ENCODE data around the gene GSTM5.
"Not testable (repeated sequence)": the region's sequence is repeated elsewhere in the genome, so short reads cannot be mapped to it uniquely, and the experiment has no call there.

Gene GSTM5

GRCh38 chr1:109711593-109712320, at the start of gene GSTM5:
Gene GSTM5, plus strand, starts transcription at chr1:109712251. Its CDS starts 62 bp downstream, at chr1:109712313.
- Histone ChIP-seq H3K4me1 (ENCODE audit: control insufficient read depth in 1 of 2, insufficient read depth in 2 of 2, low read length in 2 of 2) (peaks cover 0 to 18% of the 10 kb centered on the region in 2 donors), H3K4me3 (ENCODE audit: low read depth in 1 of 2, low read length in 2 of 2) (peak within 1 kb of the TSS; percentile 7 to 62)
- not testable (repeated sequence) for H3K27me3 ChIP-seq (ENCODE audit: low read depth, low read length); H3K27ac ChIP-seq (ENCODE audit: low read length); H3K36me3 ChIP-seq (ENCODE audit: control insufficient read depth in 1 of 2, insufficient read depth in 2 of 2, low read length in 2 of 2); H3K9me3 ChIP-seq (ENCODE audit: control insufficient read depth in 1 of 2, low read length in 2 of 2)

- Histone ChIP-seq H3K4me3 (ENCODE audit: low read depth in 1 of 2, low read length in 2 of 2) (no peak overlapping the region), H3K27me3 (ENCODE audit: low read depth, low read length) (no peaks in the 10 kb centered on the region), H3K27ac (ENCODE audit: low read length) (no peak overlapping the region), H3K4me1 (ENCODE audit: control insufficient read depth in 1 of 2, insufficient read depth in 2 of 2, low read length in 2 of 2) (peaks cover 5 to 11% of the 10 kb centered on the region in 2 donors), H3K9me3 (ENCODE audit: control insufficient read depth in 1 of 2, low read length in 2 of 2) (no peaks in the 10 kb centered on the region), H3K36me3 (ENCODE audit: control insufficient read depth in 1 of 2, insufficient read depth in 2 of 2, low read length in 2 of 2) (peaks cover 8 to 13% of the 10 kb centered on the region in 2 donors)
These were observed 47.4 kb upstream of the GSTM5 start for GRCh38 chr1:109664671-109665070.

GRCh38 chr1:109667452-109668122, 44.5 kb upstream of the GSTM5 start, which contains the start of gene GSTM2:
Gene GSTM2, plus strand, starts transcription at chr1:109668057. Its CDS starts 59 bp downstream, at chr1:109668116.
- Histone ChIP-seq H3K36me3 (ENCODE audit: control insufficient read depth in 1 of 2, insufficient read depth in 2 of 2, low read length in 2 of 2) (peaks cover 3 to 7% of the 10 kb centered on the region in 2 donors), H3K4me1 (ENCODE audit: control insufficient read depth in 1 of 2, insufficient read depth in 2 of 2, low read length in 2 of 2) (peaks cover 5 to 11% of the 10 kb centered on the region in 2 donors), H3K27me3 (ENCODE audit: low read depth, low read length) (no peaks in the 10 kb centered on the region), H3K4me3 (ENCODE audit: low read depth in 1 of 2, low read length in 2 of 2) (peak within 1 kb of the TSS; percentile 56 to 72), H3K9me3 (ENCODE audit: control insufficient read depth in 1 of 2, low read length in 2 of 2) (no peaks in the 10 kb centered on the region), H3K27ac (ENCODE audit: low read length) (no peak within 1 kb of the TSS)

- H3K36me3 ChIP-seq (ENCODE audit: control insufficient read depth in 1 of 2, insufficient read depth in 2 of 2, low read length in 2 of 2), result peaks cover 3 to 10% of the 10 kb centered on the region in 2 donors
- H3K27me3 ChIP-seq (ENCODE audit: low read depth, low read length), result no peaks in the 10 kb centered on the region
- peaks cover 5 to 11% of the 10 kb centered on the region in 2 donors for H3K4me1 ChIP-seq (ENCODE audit: control insufficient read depth in 1 of 2, insufficient read depth in 2 of 2, low read length in 2 of 2)
- no peaks in the 10 kb centered on the region for H3K9me3 ChIP-seq (ENCODE audit: control insufficient read depth in 1 of 2, low read length in 2 of 2)
- H3K4me3 ChIP-seq (ENCODE audit: low read depth in 1 of 2, low read length in 2 of 2), result peak overlapping the region; percentile 56 to 72
- no peak overlapping the region for H3K27ac ChIP-seq (ENCODE audit: low read length)
These were observed 43.8 kb upstream of the GSTM5 start for GRCh38 chr1:109668123-109668775.

- peaks cover 3 to 14% of the 10 kb centered on the region in 2 donors for H3K36me3 ChIP-seq (ENCODE audit: control insufficient read depth in 1 of 2, insufficient read depth in 2 of 2, low read length in 2 of 2)
- H3K9me3 ChIP-seq (ENCODE audit: control insufficient read depth in 1 of 2, low read length in 2 of 2), result no peaks in the 10 kb centered on the region
- H3K27me3 ChIP-seq (ENCODE audit: low read depth, low read length), result no peaks in the 10 kb centered on the region
- peaks cover 5 to 11% of the 10 kb centered on the region in 2 donors for H3K4me1 ChIP-seq (ENCODE audit: control insufficient read depth in 1 of 2, insufficient read depth in 2 of 2, low read length in 2 of 2)
- no peak overlapping the region for H3K27ac ChIP-seq (ENCODE audit: low read length)
- no peak overlapping the region for H3K4me3 ChIP-seq (ENCODE audit: low read depth in 1 of 2, low read length in 2 of 2)
These were observed 42.7 kb upstream of the GSTM5 start for GRCh38 chr1:109669246-109669948.

GRCh38 chr1:109669949-109670302, 42.1 kb upstream of the GSTM5 start:
- H3K27me3 ChIP-seq (ENCODE audit: low read depth, low read length); H3K9me3 ChIP-seq (ENCODE audit: control insufficient read depth in 1 of 2, low read length in 2 of 2); H3K27ac ChIP-seq (ENCODE audit: low read length); H3K4me3 ChIP-seq (ENCODE audit: low read depth in 1 of 2, low read length in 2 of 2): not testable (repeated sequence)
- peaks cover 3 to 14% of the 10 kb centered on the region in 2 donors for H3K36me3 ChIP-seq (ENCODE audit: control insufficient read depth in 1 of 2, insufficient read depth in 2 of 2, low read length in 2 of 2)
- peaks cover 5 to 11% of the 10 kb centered on the region in 2 donors for H3K4me1 ChIP-seq (ENCODE audit: control insufficient read depth in 1 of 2, insufficient read depth in 2 of 2, low read length in 2 of 2)

- no peaks in the 10 kb centered on the region for H3K27me3 ChIP-seq (ENCODE audit: low read depth, low read length)
- no peaks in the 10 kb centered on the region for H3K9me3 ChIP-seq (ENCODE audit: control insufficient read depth in 1 of 2, low read length in 2 of 2)
- H3K4me1 ChIP-seq (ENCODE audit: control insufficient read depth in 1 of 2, insufficient read depth in 2 of 2, low read length in 2 of 2), result peaks cover 5 to 11% of the 10 kb centered on the region in 2 donors
- no peak overlapping the region for H3K4me3 ChIP-seq (ENCODE audit: low read depth in 1 of 2, low read length in 2 of 2)
- no peak overlapping the region for H3K27ac ChIP-seq (ENCODE audit: low read length)
- peaks cover 3 to 14% of the 10 kb centered on the region in 2 donors for H3K36me3 ChIP-seq (ENCODE audit: control insufficient read depth in 1 of 2, insufficient read depth in 2 of 2, low read length in 2 of 2)
These were observed 41.0 kb upstream of the GSTM5 start for GRCh38 chr1:109671067-109671466.

GRCh38 chr1:109673861-109674260, 38.2 kb upstream of the GSTM5 start:
- not testable (repeated sequence) for H3K27me3 ChIP-seq (ENCODE audit: low read depth, low read length); H3K27ac ChIP-seq (ENCODE audit: low read length)

GRCh38 chr1:109676683-109677381, 35.2 kb upstream of the GSTM5 start:
- H3K4me1 ChIP-seq (ENCODE audit: control insufficient read depth in 1 of 2, insufficient read depth in 2 of 2, low read length in 2 of 2); H3K36me3 ChIP-seq (ENCODE audit: control insufficient read depth in 1 of 2, insufficient read depth in 2 of 2, low read length in 2 of 2); H3K4me3 ChIP-seq (ENCODE audit: low read depth in 1 of 2, low read length in 2 of 2); H3K27me3 ChIP-seq (ENCODE audit: low read depth, low read length); H3K9me3 ChIP-seq (ENCODE audit: control insufficient read depth in 1 of 2, low read length in 2 of 2); H3K27ac ChIP-seq (ENCODE audit: low read length): not testable (repeated sequence)

More at GRCh38 chr1:109673861-109674260, 38.2 kb upstream of the GSTM5 start:
- not testable (repeated sequence) for H3K9me3 ChIP-seq (ENCODE audit: control insufficient read depth in 1 of 2, low read length in 2 of 2); H3K4me1 ChIP-seq (ENCODE audit: control insufficient read depth in 1 of 2, insufficient read depth in 2 of 2, low read length in 2 of 2); H3K4me3 ChIP-seq (ENCODE audit: low read depth in 1 of 2, low read length in 2 of 2)
- H3K36me3 ChIP-seq (ENCODE audit: control insufficient read depth in 1 of 2, insufficient read depth in 2 of 2, low read length in 2 of 2), result peaks cover 3 to 14% of the 10 kb centered on the region in 2 donors

- no peak overlapping the region for H3K4me3 ChIP-seq (ENCODE audit: low read depth in 1 of 2, low read length in 2 of 2)
- H3K36me3 ChIP-seq (ENCODE audit: control insufficient read depth in 1 of 2, insufficient read depth in 2 of 2, low read length in 2 of 2), result peaks cover 0 to 7% of the 10 kb centered on the region in 2 donors
- H3K27me3 ChIP-seq (ENCODE audit: low read depth, low read length), result no peaks in the 10 kb centered on the region
- no peaks in the 10 kb centered on the region for H3K9me3 ChIP-seq (ENCODE audit: control insufficient read depth in 1 of 2, low read length in 2 of 2)
- H3K4me1 ChIP-seq (ENCODE audit: control insufficient read depth in 1 of 2, insufficient read depth in 2 of 2, low read length in 2 of 2), result no peaks in the 10 kb centered on the region
- H3K27ac ChIP-seq (ENCODE audit: low read length), result no peak overlapping the region
These were observed 34.6 kb upstream of the GSTM5 start for GRCh38 chr1:109677459-109677858.

Measured in muscle layer of duodenum (tissue), 2 donors.